HepG2 (cell line): ENCODE results near the gene DNAJC4. TPM values are rescaled to one million over a fixed set of nuclear protein-coding genes. Genes with fewer than 3 reads are reported as not detected.

ENCODE experiments used
- FOSL1 ChIP-seq: sonication (generic); formaldehyde crosslinking; IDR thresholded peaks from 2 replicates; pipeline ENCODE4 v1.9.0; 2021; ENCODE audit warnings: missing genetic modification reagents, borderline replicate concordance
- GZF1 ChIP-seq: sonication (generic); formaldehyde crosslinking; IDR thresholded peaks from 2 replicates; pipeline ENCODE4 v1.5.1; 2020; ENCODE audit warnings: mild to moderate bottlenecking, missing genetic modification reagents
- KDM5B ChIP-seq: sonication (generic); formaldehyde crosslinking; IDR thresholded peaks from 2 replicates; pipeline ENCODE4 v1.4.0; 2020; ENCODE audit warnings: missing genetic modification reagents, mild to moderate bottlenecking, borderline replicate concordance
- MTF2 ChIP-seq: sonication (generic); formaldehyde crosslinking; IDR thresholded peaks from 2 replicates; pipeline ENCODE4 v1.5.0; 2020; ENCODE audit warnings: missing genetic modification reagents, borderline replicate concordance
- SUZ12 ChIP-seq: fragments of 150-350 bp; IDR thresholded peaks from 2 replicates; pipeline ENCODE4 v1.6.1; 2014; ENCODE audit warnings: low read depth, low read length
- ZBTB21 ChIP-seq: sonication (generic); formaldehyde crosslinking; IDR thresholded peaks from 2 replicates; pipeline ENCODE4 v1.4.0; 2020; ENCODE audit warnings: missing genetic modification reagents
- ZFP91 ChIP-seq: sonication (generic); formaldehyde crosslinking; IDR thresholded peaks from 2 replicates; pipeline ENCODE4 v1.9.0; 2022; ENCODE audit warnings: missing genetic modification reagents, mild to moderate bottlenecking, borderline replicate concordance
- ZNF24 ChIP-seq: fragments of 450-650 bp; IDR thresholded peaks from 2 replicates; pipeline ENCODE4 v1.6.1; 2017; ENCODE audit warnings: antibody characterized with exemption, mild to moderate bottlenecking
- ZNF33B ChIP-seq: sonication (generic); formaldehyde crosslinking; IDR thresholded peaks from 2 replicates; pipeline ENCODE4 v1.5.1; 2020; ENCODE audit warnings: mild to moderate bottlenecking, missing genetic modification reagents
- ZNF724P ChIP-seq: sonication (generic); formaldehyde crosslinking; IDR thresholded peaks from 2 replicates; pipeline ENCODE4 v1.8.0; 2022; ENCODE audit warnings: missing genetic modification reagents, borderline replicate concordance
- ZNF746 ChIP-seq: sonication (generic); formaldehyde crosslinking; IDR thresholded peaks from 2 replicates; pipeline ENCODE4 v1.8.0; 2022; ENCODE audit warnings: mild to moderate bottlenecking, missing genetic modification reagents
- ZNF883 ChIP-seq: sonication (generic); formaldehyde crosslinking; IDR thresholded peaks from 2 replicates; pipeline ENCODE4 v1.5.1; 2020; ENCODE audit warnings: mild to moderate bottlenecking, missing genetic modification reagents; ENCODE audit errors: not compliant biosample characterization
- polyA plus RNA-seq, 8 experiments: library from polyadenylated mRNA; depleted of rRNA in 3 of 8; stranded (reverse) in 7 of 8; unstranded in 1 of 8; fragments of >200 nt; fragmentation: Illumina TruSeq in 4 of 8; extraction: Trizol in 4 of 8; gene quantifications; 2 replicates each; pipeline versions ENCODE4 v1.2.1 to v1.2.3, GENCODE V29; 2011 to 2016; ENCODE audit warnings: low read depth in 4 of 8, missing spikeins in 1 of 8, mixed read lengths in 1 of 8; ENCODE audit not compliant: insufficient read depth in 1 of 8
- total RNA-seq, 5 experiments: library from RNA; depleted of rRNA; stranded (reverse); fragments of >200 nt; fragmentation: Illumina TruSeq; extraction: Trizol; gene quantifications; 2 replicates each; pipeline ENCODE4 v1.2.3, GENCODE V29; 2016; ENCODE audit warnings: low read depth in 1 of 5
- TF ChIP-seq, protein P1 (sequence below): sonication (generic); formaldehyde crosslinking; IDR thresholded peaks from 2 replicates; pipeline ENCODE4 v1.4.0; 2020; ENCODE audit warnings: missing genetic modification reagents
- TF ChIP-seq, protein P2 (sequence below): sonication (generic); formaldehyde crosslinking; IDR thresholded peaks from 2 replicates; pipeline ENCODE4 v1.5.0; 2020; ENCODE audit warnings: mild to moderate bottlenecking, missing genetic modification reagents, borderline replicate concordance
- TF ChIP-seq, protein P3 (sequence below): IDR thresholded peaks from 2 replicates; pipeline ENCODE4 v1.6.1; 2016; ENCODE audit warnings: low read depth, borderline replicate concordance
- TF ChIP-seq, protein P4 (sequence below): sonication (generic); formaldehyde crosslinking; IDR thresholded peaks from 2 replicates; pipeline ENCODE4 v1.5.0; 2020; ENCODE audit warnings: mild to moderate bottlenecking, missing genetic modification reagents

Gene DNAJC4
- total and polyA plus RNA-seq, 2 of the 13 experiments (the other 11 are each of a cell fraction or from before 2014, with no cell fraction given): 10.3 to 60.8 TPM

DNA sequence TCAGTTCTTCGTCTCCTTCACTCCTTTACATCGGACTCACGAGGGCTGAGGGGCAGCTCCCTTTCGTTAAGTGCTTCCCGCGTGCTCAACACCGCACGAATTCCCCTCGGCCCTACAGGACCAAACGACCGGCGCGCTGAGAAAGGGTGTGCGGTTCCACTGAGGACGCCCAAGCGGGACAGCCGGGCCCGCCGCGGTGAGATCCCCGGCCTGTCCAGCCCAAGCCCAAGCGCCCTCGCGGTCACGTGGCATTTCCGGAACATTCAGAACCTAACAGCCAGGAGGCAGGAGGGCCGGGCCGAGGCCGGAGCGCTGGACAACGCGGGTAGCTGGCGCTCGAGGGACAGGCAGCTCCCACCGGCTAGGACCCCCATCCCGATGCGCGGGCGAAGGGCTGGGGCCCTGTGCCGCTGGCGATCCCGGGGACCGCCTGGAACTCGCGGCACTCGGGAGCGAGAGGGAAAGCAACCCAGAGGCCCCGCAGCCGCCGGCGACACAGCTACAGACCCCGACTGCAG is 45.1 kb upstream of the DNAJC4 start (continued):
- TF ChIP-seq GZF1 (CRISPR knock-in tag): 0 out of 2 replicates have a peak, but pooled peaks have one; percentile 55
- TF ChIP-seq, protein P1, sequence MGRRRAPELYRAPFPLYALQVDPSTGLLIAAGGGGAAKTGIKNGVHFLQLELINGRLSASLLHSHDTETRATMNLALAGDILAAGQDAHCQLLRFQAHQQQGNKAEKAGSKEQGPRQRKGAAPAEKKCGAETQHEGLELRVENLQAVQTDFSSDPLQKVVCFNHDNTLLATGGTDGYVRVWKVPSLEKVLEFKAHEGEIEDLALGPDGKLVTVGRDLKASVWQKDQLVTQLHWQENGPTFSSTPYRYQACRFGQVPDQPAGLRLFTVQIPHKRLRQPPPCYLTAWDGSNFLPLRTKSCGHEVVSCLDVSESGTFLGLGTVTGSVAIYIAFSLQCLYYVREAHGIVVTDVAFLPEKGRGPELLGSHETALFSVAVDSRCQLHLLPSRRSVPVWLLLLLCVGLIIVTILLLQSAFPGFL (CRISPR knock-in tag): no peak; the same call in 1 of the 2 replicates
- TF ChIP-seq, protein P2, sequence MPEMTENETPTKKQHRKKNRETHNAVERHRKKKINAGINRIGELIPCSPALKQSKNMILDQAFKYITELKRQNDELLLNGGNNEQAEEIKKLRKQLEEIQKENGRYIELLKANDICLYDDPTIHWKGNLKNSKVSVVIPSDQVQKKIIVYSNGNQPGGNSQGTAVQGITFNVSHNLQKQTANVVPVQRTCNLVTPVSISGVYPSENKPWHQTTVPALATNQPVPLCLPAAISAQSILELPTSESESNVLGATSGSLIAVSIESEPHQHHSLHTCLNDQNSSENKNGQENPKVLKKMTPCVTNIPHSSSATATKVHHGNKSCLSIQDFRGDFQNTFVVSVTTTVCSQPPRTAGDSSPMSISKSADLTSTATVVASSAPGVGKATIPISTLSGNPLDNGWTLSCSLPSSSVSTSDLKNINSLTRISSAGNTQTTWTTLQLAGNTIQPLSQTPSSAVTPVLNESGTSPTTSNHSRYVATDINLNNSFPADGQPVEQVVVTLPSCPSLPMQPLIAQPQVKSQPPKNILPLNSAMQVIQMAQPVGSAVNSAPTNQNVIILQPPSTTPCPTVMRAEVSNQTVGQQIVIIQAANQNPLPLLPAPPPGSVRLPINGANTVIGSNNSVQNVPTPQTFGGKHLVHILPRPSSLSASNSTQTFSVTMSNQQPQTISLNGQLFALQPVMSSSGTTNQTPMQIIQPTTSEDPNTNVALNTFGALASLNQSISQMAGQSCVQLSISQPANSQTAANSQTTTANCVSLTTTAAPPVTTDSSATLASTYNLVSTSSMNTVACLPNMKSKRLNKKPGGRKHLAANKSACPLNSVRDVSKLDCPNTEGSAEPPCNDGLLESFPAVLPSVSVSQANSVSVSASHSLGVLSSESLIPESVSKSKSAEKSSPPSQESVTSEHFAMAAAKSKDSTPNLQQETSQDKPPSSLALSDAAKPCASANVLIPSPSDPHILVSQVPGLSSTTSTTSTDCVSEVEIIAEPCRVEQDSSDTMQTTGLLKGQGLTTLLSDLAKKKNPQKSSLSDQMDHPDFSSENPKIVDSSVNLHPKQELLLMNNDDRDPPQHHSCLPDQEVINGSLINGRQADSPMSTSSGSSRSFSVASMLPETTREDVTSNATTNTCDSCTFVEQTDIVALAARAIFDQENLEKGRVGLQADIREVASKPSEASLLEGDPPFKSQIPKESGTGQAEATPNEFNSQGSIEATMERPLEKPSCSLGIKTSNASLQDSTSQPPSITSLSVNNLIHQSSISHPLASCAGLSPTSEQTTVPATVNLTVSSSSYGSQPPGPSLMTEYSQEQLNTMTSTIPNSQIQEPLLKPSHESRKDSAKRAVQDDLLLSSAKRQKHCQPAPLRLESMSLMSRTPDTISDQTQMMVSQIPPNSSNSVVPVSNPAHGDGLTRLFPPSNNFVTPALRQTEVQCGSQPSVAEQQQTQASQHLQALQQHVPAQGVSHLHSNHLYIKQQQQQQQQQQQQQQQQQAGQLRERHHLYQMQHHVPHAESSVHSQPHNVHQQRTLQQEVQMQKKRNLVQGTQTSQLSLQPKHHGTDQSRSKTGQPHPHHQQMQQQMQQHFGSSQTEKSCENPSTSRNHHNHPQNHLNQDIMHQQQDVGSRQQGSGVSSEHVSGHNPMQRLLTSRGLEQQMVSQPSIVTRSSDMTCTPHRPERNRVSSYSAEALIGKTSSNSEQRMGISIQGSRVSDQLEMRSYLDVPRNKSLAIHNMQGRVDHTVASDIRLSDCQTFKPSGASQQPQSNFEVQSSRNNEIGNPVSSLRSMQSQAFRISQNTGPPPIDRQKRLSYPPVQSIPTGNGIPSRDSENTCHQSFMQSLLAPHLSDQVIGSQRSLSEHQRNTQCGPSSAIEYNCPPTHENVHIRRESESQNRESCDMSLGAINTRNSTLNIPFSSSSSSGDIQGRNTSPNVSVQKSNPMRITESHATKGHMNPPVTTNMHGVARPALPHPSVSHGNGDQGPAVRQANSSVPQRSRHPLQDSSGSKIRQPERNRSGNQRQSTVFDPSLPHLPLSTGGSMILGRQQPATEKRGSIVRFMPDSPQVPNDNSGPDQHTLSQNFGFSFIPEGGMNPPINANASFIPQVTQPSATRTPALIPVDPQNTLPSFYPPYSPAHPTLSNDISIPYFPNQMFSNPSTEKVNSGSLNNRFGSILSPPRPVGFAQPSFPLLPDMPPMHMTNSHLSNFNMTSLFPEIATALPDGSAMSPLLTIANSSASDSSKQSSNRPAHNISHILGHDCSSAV (CRISPR knock-in tag): 0 out of 2 replicates have a peak, but pooled peaks have one; percentile 59
- TF ChIP-seq ZNF746 (CRISPR knock-in tag): peak; percentile 91
- TF ChIP-seq ZNF724P (CRISPR knock-in tag): peak; percentile 97
- peak; percentile 93 for TF ChIP-seq ZFP91 (CRISPR knock-in tag)
- no peak for TF ChIP-seq FOSL1
- TF ChIP-seq ZNF33B (CRISPR knock-in tag): peak; percentile 99
- no peak for TF ChIP-seq SUZ12
- TF ChIP-seq ZBTB21: no peak; the same call in 1 of the 2 replicates
- no peak for TF ChIP-seq MTF2 (CRISPR knock-in tag)
- TF ChIP-seq, protein P3, sequence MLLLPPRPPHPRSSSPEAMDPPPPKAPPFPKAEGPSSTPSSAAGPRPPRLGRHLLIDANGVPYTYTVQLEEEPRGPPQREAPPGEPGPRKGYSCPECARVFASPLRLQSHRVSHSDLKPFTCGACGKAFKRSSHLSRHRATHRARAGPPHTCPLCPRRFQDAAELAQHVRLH (CRISPR knock-in tag): peak; percentile 90
- peak; percentile 99 for TF ChIP-seq ZNF883 (CRISPR knock-in tag)
- TF ChIP-seq, protein P4, sequence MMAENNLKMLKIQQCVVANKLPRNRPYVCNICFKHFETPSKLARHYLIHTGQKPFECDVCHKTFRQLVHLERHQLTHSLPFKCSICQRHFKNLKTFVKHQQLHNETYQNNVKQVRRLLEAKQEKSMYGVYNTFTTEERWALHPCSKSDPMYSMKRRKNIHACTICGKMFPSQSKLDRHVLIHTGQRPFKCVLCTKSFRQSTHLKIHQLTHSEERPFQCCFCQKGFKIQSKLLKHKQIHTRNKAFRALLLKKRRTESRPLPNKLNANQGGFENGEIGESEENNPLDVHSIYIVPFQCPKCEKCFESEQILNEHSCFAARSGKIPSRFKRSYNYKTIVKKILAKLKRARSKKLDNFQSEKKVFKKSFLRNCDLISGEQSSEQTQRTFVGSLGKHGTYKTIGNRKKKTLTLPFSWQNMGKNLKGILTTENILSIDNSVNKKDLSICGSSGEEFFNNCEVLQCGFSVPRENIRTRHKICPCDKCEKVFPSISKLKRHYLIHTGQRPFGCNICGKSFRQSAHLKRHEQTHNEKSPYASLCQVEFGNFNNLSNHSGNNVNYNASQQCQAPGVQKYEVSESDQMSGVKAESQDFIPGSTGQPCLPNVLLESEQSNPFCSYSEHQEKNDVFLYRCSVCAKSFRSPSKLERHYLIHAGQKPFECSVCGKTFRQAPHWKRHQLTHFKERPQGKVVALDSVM (CRISPR knock-in tag): peak; percentile 77
- peak; percentile 94; the same call in 1 of the 2 replicates for TF ChIP-seq KDM5B (CRISPR knock-in tag)
- TF ChIP-seq ZNF24: peak; percentile 49; the same call in 1 of the 2 replicates
